Measurements from ENCODE around the gene GIMAP1. TPM values are rescaled to one million over a fixed set of nuclear protein-coding genes. Genes with fewer than 3 reads are reported as not detected.
A peak's percentile ranks its signal among the peaks of the same experiment; 100 is the strongest.
"Not testable (repeated sequence)": the region's sequence is repeated elsewhere in the genome, so short reads cannot be mapped to it uniquely, and the experiment has no call there.

Gene GIMAP1
- total RNA-seq, result 10 to 100 TPM in 1 of 2 experiments, 1 to 10 TPM in 1; 6.8 to 12.4 TPM

GRCh38 chr7:150716368-150716767, at the start of gene GIMAP1:
Gene GIMAP1 (plus strand): TSS chr7:150716613. CDS start chr7:150719048, 2,435 bp downstream.
- no peaks in the 10 kb centered on the region for H3K27me3 Mint-ChIP-seq
- H3K4me1 Mint-ChIP-seq, result peaks cover 51% of the 10 kb centered on the region
- H3K9me3 Mint-ChIP-seq (ENCODE audit: low read depth), result peaks cover 11% of the 10 kb centered on the region
- ATAC-seq (peak; percentile 78), DNase-seq (peak; percentile 74)
- H3K4me3 Mint-ChIP-seq, result peak within 1 kb of the TSS; percentile 85
- peak within 1 kb of the TSS; percentile 92 for H3K27ac Mint-ChIP-seq
- peaks cover 67% of the 10 kb centered on the region for H3K36me3 Mint-ChIP-seq
- CTCF ChIA-PET, result interaction anchor here (0.8 to 5.5 kb wide), 18 partner anchors 13 to 266 kb away, joined by 3 to 41 read pairs (median 5); partner anchors contain the start of genes GIMAP2, GIMAP5, GIMAP6 and GIMAP7

GRCh38 chr7:150668472-150668911, 47.9 kb upstream of the GIMAP1 start:
- Mint-ChIP-seq H3K27ac (peak overlapping the region; percentile 93), H3K4me1 (peaks cover 88% of the 10 kb centered on the region), H3K27me3 (no peaks in the 10 kb centered on the region), H3K4me3 (peak overlapping the region; percentile 36), H3K9me3 (ENCODE audit: low read depth) (peaks cover 8% of the 10 kb centered on the region), H3K36me3 (peaks cover 33% of the 10 kb centered on the region)
- ATAC-seq (peak; percentile 76), DNase-seq (peak; percentile 88)
- CTCF ChIA-PET, result interaction anchor here (0.9 to 4.9 kb wide), 5 partner anchors 18 to 220 kb away, joined by 3 to 21 read pairs (median 6); partner anchors contain the start of genes GIMAP1 and GIMAP2

DNA sequence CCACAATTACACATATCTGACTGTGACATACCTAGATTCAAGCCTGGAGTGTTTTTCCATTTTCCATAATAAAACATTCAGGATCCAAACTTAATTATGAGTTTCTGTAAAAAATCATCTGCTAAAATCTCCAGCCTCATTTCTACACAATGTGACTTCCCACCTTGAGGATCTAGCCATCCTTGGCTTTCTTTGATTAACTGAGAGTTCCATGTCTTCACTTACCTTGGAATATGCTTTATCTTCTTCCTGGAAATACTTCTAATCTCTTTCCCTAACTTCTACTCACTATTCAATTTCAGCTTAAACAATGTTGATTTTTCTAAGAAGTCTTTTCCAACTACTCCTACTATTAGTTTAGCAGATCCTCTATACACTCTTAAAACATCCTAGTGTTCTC, 47.4 kb upstream of the GIMAP1 start:
- peaks cover 37% of the 10 kb centered on the region for H3K36me3 Mint-ChIP-seq

DNA sequence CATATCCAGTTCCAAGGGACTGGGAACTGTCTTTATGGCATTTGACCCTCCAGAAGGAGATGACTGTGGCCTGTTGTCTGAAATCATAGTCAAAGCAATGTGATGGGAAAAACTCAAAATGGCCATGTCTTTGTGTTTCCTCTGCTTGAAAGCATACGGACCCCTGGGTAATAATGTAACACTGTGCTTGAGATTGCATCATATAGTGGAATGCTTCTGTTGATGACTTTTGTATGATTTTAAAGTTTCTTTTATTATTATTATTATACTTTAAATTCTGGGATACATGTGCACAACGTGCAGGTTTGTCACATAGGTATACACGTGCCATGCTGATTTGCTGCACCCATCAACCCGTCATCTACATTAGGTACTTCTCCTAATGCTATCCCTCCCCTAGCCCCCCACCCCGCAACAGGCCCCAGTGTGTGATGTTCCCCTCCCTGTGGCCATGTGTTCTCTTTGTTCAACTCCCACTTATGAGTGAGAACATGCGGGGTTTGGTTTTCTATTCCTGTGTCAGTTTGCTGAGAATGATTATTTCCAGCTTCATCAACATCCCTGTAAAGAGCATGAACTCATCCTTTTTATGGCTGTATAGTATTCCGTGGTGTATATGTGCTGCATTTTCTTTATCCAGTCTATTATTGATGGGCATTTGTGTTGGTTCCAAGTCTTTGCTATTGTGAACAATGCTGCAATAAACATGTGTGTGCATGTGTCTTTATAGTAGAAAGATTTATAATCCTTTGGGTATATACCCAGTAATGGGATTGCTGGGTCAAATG, 44.4 kb upstream of the GIMAP1 start:
- H3K9me3 Mint-ChIP-seq (ENCODE audit: low read depth); DNase-seq; CTCF ChIA-PET; ATAC-seq; H3K27me3 Mint-ChIP-seq; H3K4me3 Mint-ChIP-seq: not testable (repeated sequence)
- Mint-ChIP-seq H3K4me1 (peaks cover 77% of the 10 kb centered on the region), H3K27ac (peak overlapping the region; percentile 35), H3K36me3 (peaks cover 39% of the 10 kb centered on the region)

More for the DNA sequence above, 47.4 kb upstream of the GIMAP1 start:
- CTCF ChIA-PET, result interaction anchor here (0.9 to 4.9 kb wide), 4 partner anchors 18 to 220 kb away, joined by 3 to 21 read pairs (median 10); partner anchors contain the start of genes GIMAP1 and GIMAP2
- ATAC-seq (no peak), DNase-seq (no peak)
- H3K4me1 Mint-ChIP-seq, result peaks cover 83% of the 10 kb centered on the region
- peak overlapping the region; percentile 36 for H3K4me3 Mint-ChIP-seq
- H3K27ac Mint-ChIP-seq, result peak overlapping the region; percentile 93
- peaks cover 8% of the 10 kb centered on the region for H3K9me3 Mint-ChIP-seq (ENCODE audit: low read depth)
- H3K27me3 Mint-ChIP-seq, result no peaks in the 10 kb centered on the region

DNA sequence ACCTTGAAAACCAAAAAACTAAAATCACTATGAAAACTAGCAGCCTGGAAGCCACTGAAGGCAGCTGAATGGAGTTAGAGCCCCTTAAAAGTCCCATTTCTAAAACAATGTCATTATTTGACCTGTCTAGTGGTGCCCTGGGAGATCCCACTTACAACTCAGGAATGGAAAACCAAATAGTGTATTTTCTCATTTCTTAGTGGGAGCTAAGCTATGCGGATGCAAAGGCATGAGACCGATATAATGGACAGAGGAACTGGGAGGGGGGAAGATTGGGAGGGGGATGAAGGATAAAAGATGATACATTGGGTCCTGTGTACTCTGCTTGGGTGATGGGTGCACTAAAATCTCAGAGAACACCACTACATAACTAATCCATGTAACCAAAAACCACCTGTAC, 40.7 kb upstream of the GIMAP1 start:
- H3K4me3 Mint-ChIP-seq, result peak overlapping the region; percentile 14
- DNase-seq (no peak), ATAC-seq (no peak)
- CTCF ChIA-PET, result no interaction called here
- no peaks in the 10 kb centered on the region for H3K27me3 Mint-ChIP-seq
- peaks cover 39% of the 10 kb centered on the region for H3K36me3 Mint-ChIP-seq
- H3K9me3 Mint-ChIP-seq (ENCODE audit: low read depth), result peaks cover 3% of the 10 kb centered on the region
- H3K27ac Mint-ChIP-seq, result peak overlapping the region; percentile 80
- peaks cover 72% of the 10 kb centered on the region for H3K4me1 Mint-ChIP-seq

DNA sequence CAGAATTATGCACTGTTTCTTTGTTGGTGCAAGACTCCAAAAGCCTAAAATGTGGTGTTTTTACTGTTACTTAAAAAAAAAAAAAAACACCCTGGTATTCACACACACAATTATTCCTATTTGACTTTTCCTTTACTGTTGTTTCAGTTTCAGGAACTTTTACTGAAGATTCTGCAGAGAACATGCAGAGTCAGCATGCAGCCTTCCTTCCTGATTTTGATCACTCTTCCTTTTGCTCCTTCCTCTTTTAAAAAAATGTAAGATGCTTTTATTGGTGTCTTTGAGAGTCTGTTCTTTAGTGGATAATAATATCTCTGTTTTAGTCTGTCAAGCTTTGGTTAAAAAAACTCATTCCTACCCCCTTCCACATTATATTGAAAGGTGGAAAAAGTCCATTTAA, 40.1 kb upstream of the GIMAP1 start:
- DNase-seq; H3K9me3 Mint-ChIP-seq (ENCODE audit: low read depth); H3K27me3 Mint-ChIP-seq; CTCF ChIA-PET: not testable (repeated sequence)
- peaks cover 39% of the 10 kb centered on the region for H3K36me3 Mint-ChIP-seq
- H3K4me1 Mint-ChIP-seq, result peaks cover 70% of the 10 kb centered on the region
- peak overlapping the region; percentile 56 for H3K4me3 Mint-ChIP-seq
- peak; percentile 24 for ATAC-seq
- peak overlapping the region; percentile 80 for H3K27ac Mint-ChIP-seq

DNA sequence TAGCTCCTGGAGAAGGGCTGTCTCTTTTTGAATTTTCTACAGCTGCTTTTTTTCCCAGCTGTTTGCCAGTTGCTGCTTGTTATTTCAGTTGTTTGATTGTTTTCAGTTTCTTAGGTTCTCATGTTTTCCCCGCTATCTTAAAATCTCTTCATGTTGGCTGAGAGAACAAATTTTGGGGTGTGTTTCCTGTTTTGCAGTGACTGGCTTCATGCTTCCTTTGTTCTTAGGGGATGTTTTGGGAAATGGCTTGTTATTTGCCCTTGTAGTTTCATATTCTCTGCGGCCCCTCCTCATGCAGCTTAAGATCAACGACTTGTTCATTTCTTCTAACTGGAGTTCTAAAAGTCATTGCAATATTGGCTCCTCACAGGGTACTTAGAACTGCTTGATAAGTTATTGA, 39.6 kb upstream of the GIMAP1 start:
- H3K27ac Mint-ChIP-seq, result peak overlapping the region; percentile 80
- ATAC-seq, result peak; percentile 48
- H3K27me3 Mint-ChIP-seq; H3K9me3 Mint-ChIP-seq (ENCODE audit: low read depth); DNase-seq; CTCF ChIA-PET: not testable (repeated sequence)
- H3K36me3 Mint-ChIP-seq, result peaks cover 37% of the 10 kb centered on the region
- peak overlapping the region; percentile 56 for H3K4me3 Mint-ChIP-seq
- H3K4me1 Mint-ChIP-seq, result peaks cover 68% of the 10 kb centered on the region

DNA sequence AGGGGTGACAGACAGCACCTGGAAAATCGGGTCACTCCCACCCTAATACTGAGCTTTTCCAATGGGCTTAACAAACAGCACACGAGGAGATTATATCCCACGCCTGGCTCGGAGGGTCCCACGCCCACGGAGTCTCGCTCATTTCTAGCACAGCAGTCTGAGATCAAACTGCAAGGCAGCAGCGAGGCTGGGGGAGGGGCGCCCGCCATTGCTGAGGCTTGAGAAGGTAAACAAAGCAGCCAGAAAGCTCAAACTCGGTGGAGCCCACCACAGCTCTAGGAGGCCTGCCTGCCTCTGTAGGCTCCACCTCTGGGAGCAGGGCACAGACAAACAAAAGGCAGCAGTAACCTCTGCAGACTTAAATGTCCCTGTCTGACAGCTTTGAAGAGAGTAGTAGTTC, 37.8 kb upstream of the GIMAP1 start:
- peaks cover 41% of the 10 kb centered on the region for H3K36me3 Mint-ChIP-seq
- H3K4me1 Mint-ChIP-seq, result peaks cover 74% of the 10 kb centered on the region
- peak overlapping the region; percentile 62 for H3K27ac Mint-ChIP-seq
- ATAC-seq; CTCF ChIA-PET; H3K27me3 Mint-ChIP-seq; H3K9me3 Mint-ChIP-seq (ENCODE audit: low read depth); DNase-seq: not testable (repeated sequence)
- H3K4me3 Mint-ChIP-seq, result peak overlapping the region; percentile 54

- peak overlapping the region; percentile 16 for H3K27ac Mint-ChIP-seq
- peaks cover 35% of the 10 kb centered on the region for H3K36me3 Mint-ChIP-seq
- ATAC-seq; H3K9me3 Mint-ChIP-seq (ENCODE audit: low read depth); H3K4me3 Mint-ChIP-seq; H3K27me3 Mint-ChIP-seq; DNase-seq; CTCF ChIA-PET: not testable (repeated sequence)
- H3K4me1 Mint-ChIP-seq, result peaks cover 83% of the 10 kb centered on the region
These were observed 36.0 kb upstream of the GIMAP1 start for GRCh38 chr7:150680364-150680763.

DNA sequence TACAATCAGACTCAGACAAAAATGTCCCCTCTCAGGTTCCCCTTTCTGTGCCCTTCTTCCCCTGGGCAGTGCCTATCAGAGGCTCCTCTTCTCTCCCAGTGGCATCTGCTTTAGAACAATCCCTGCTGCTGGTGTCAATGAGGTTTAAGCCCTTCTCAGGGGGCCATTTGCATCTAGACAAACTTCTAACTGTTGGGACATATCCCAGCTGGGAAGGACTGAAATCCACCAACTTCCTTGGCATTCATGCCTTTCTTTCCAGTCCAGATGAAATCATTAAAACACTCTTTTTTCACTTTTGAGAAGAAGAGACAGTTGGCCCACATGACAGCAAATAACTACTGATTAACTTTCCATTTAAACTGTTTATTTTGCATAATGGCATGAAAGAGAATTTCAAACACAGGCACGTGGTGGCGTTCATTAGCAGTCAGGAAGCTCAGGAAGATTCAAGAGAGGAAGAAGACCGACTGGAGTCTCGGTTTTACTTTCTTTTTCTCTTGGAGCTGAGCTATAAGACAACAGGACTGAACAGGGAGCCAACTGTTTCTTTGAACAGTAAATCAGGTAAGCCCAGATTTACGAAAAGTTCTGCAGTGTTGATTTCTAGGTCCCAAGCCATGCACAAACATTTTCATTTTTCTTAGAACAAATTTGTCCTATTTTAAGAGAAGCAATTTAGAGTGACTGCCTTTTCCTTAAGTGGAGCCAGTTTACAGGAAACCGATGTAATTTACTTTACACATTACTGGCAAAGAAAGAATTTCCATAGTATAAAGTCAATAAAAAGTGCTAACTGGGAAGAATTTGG, 31.0 kb upstream of the GIMAP1 start, which contains the start of gene GIMAP2:
TSS of gene GIMAP2 (plus strand) at position 488 of the 811 bp plus-strand sequence. CDS start 1,354 bp downstream, outside the sequence.
- H3K36me3 Mint-ChIP-seq, result peaks cover 64% of the 10 kb centered on the region
- H3K27me3 Mint-ChIP-seq, result no peaks in the 10 kb centered on the region
- H3K4me3 Mint-ChIP-seq, result peak within 1 kb of the TSS; percentile 98
- ATAC-seq, result peak; percentile 88
- DNase-seq, result peak; percentile 51
- H3K27ac Mint-ChIP-seq, result peak within 1 kb of the TSS; percentile 97
- H3K9me3 Mint-ChIP-seq (ENCODE audit: low read depth), result peaks cover 5% of the 10 kb centered on the region
- CTCF ChIA-PET, result interaction anchor here (0.7 to 4.0 kb wide), 12 partner anchors 16 to 323 kb away, joined by 3 to 21 read pairs (median 4); partner anchors contain the start of genes GIMAP1, GIMAP5 and GIMAP6
- H3K4me1 Mint-ChIP-seq, result peaks cover 76% of the 10 kb centered on the region

DNA sequence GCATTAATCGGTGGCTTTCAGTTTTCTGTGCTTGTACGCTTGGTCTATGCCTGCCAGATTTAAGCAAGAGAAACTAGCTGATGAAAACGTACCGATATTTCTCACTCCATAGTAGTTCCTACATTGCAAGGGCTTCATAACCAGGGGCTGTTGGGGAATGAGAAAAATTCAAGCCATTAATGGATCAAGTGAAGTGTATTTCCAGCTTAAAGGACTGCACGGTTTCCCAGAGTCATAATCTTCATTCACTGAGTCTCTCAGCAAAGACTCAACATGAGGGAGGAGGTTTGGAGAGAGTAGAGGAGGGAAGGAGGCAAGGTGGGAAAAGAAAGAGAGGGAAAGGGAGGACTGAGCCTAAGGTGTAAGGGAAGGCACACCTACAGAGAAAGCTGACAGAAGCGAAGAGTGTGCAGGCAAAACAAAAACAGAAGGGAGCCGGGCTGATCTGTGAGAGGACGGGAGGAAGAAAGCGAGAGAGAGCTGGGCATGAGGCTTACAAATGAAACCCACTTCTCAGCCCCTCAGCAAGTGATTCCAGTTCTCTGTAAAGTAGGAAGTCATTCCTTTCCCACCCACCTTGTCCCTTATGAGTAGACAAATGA, 30.3 kb upstream of the GIMAP1 start:
- Mint-ChIP-seq H3K27me3 (no peaks in the 10 kb centered on the region), H3K4me1 (peaks cover 73% of the 10 kb centered on the region), H3K9me3 (ENCODE audit: low read depth) (peaks cover 12% of the 10 kb centered on the region), H3K4me3 (peak overlapping the region; percentile 98), H3K27ac (peak overlapping the region; percentile 97), H3K36me3 (peaks cover 69% of the 10 kb centered on the region)
- DNase-seq, result no peak
- CTCF ChIA-PET, result interaction anchor here (0.9 to 4.0 kb wide), 12 partner anchors 16 to 322 kb away, joined by 3 to 21 read pairs (median 4); partner anchors contain the start of genes GIMAP1, GIMAP5 and GIMAP6
- peak; percentile 49 for ATAC-seq

GRCh38 chr7:150688630-150689029, 27.8 kb upstream of the GIMAP1 start:
- peaks cover 27% of the 10 kb centered on the region for H3K9me3 Mint-ChIP-seq (ENCODE audit: low read depth)
- CTCF ChIA-PET, result interaction anchor here (4.0 kb wide), 1 partner anchor 19 kb away, joined by 21 read pairs; no protein-coding TSS in a partner anchor
- peaks cover 77% of the 10 kb centered on the region for H3K36me3 Mint-ChIP-seq
- H3K4me3 Mint-ChIP-seq, result peak overlapping the region; percentile 33
- H3K4me1 Mint-ChIP-seq, result peaks cover 61% of the 10 kb centered on the region
- DNase-seq, result no peak
- H3K27ac Mint-ChIP-seq, result peak overlapping the region; percentile 0
- ATAC-seq, result no peak
- no peaks in the 10 kb centered on the region for H3K27me3 Mint-ChIP-seq
